ENCODE data around the gene PTPN13.

PTPN13 gene

DNA sequence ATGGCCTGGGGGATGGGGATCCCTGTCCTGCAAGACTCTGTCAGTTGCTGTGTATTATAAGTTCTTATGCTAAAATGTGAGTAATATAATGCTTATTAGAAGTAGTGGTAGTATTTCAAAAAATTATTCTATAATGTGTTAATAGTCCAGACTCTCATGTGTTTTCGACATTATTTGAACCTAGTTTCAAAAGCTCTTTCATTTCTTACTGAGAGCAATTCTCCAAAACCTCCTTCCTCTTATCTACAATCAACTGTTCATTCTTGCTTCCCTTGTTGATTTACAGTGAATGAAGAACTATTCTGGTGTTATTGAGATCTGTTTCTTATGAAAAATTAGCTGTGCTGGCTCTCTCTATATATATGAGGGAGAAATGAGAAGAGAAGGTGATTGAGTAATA, 32.9 kb upstream of the PTPN13 start:
- Histone ChIP-seq H3K36me3 (ENCODE audit: insufficient read depth, low read depth, low read length) (no peaks in the 10 kb centered on the region), H3K4me1 (ENCODE audit: insufficient read depth, low read length) (0 out of 2 replicates have a peak, but pooled peaks cover 2% of the 10 kb centered on the region), H3K9ac (ENCODE audit: low read depth, low read length) (no peak overlapping the region), H3K27ac (ENCODE audit: low read length) (no peak overlapping the region), H3K9me3 (ENCODE audit: insufficient read depth, low read depth, low read length) (no peaks in the 10 kb centered on the region), H3K27me3 (ENCODE audit: insufficient read depth, low read length) (no peaks in the 10 kb centered on the region), H3K4me3 (ENCODE audit: low read length) (no peak overlapping the region)

DNA sequence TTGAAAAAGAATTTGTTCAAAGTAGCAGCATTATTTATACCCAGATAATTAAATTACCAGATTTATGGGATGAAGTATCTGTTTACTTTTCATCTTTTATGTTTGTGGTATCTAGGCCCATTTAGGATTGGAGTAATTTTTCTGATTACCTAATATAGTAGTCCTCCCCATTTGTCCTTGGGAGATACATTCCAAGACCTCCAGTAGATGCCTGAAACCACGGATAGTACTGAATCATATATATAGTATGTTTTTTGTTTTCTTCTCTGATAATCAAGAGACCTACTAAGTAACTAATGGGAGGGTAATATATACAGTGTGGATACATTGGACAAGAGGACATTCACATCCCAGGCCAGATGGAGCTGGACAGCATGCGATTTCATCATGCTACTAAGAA, 30.7 kb upstream of the PTPN13 start:
- Histone ChIP-seq H3K4me1 (ENCODE audit: insufficient read depth, low read length) (0 out of 2 replicates have a peak, but pooled peaks cover 2% of the 10 kb centered on the region), H3K9ac (ENCODE audit: low read depth, low read length) (no peak overlapping the region), H3K27ac (ENCODE audit: low read length) (no peak overlapping the region), H3K36me3 (ENCODE audit: insufficient read depth, low read depth, low read length) (no peaks in the 10 kb centered on the region), H3K9me3 (ENCODE audit: insufficient read depth, low read depth, low read length) (no peaks in the 10 kb centered on the region), H3K4me3 (ENCODE audit: low read length) (no peak overlapping the region), H3K27me3 (ENCODE audit: insufficient read depth, low read length) (no peaks in the 10 kb centered on the region)

DNA sequence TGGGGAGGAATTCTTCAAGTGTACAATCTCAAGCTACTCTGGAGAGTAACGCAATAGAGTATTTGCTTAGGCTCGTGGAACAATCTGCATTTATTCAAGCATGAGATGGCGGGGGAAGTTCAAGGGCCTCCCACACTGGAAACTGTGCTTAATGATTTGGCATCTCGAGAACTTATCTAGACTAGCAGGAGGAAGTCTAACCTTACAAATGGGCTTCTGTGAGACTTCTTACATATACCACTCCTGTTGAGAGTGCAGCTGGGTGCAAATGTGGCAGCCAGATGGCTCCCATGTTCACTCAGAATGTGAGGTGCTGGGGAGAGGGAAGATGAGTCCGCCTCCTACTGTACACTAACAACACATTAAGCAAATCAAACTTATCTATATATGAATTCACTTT, 29.3 kb upstream of the PTPN13 start:
- no peak overlapping the region for H3K9ac ChIP-seq (ENCODE audit: low read depth, low read length)
- H3K9me3 ChIP-seq (ENCODE audit: insufficient read depth, low read depth, low read length): no peaks in the 10 kb centered on the region
- H3K27ac ChIP-seq (ENCODE audit: low read length): no peak overlapping the region
- H3K4me3 ChIP-seq (ENCODE audit: low read length): no peak overlapping the region
- H3K4me1 ChIP-seq (ENCODE audit: insufficient read depth, low read length): 0 out of 2 replicates have a peak, but pooled peaks cover 2% of the 10 kb centered on the region
- H3K36me3 ChIP-seq (ENCODE audit: insufficient read depth, low read depth, low read length): no peaks in the 10 kb centered on the region
- no peaks in the 10 kb centered on the region for H3K27me3 ChIP-seq (ENCODE audit: insufficient read depth, low read length)

DNA sequence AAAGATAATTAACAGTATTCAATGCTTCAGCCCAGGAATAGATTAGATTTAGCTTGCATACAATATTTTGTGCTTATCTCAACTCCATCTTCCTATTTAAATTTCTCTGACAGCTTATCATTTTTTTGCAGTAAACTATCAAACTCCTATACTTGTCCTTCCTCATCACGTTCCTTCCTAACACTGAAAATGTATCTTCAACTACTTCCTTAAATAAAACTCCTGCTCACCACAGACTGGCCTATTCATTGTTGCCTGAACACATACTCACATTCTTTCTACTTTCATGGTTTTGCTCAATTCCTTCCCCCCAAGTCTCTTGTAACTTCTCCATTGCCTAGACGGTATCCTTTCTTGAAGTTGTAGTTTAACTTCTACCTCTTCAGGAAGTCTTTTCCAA, 28.5 kb upstream of the PTPN13 start:
- Histone ChIP-seq H3K9ac (ENCODE audit: low read depth, low read length) (no peak overlapping the region), H3K27ac (ENCODE audit: low read length) (no peak overlapping the region), H3K4me3 (ENCODE audit: low read length) (no peak overlapping the region), H3K27me3 (ENCODE audit: insufficient read depth, low read length) (no peaks in the 10 kb centered on the region), H3K9me3 (ENCODE audit: insufficient read depth, low read depth, low read length) (no peaks in the 10 kb centered on the region), H3K4me1 (ENCODE audit: insufficient read depth, low read length) (peaks cover 2% of the 10 kb centered on the region; the same call in 1 of the 2 replicates), H3K36me3 (ENCODE audit: insufficient read depth, low read depth, low read length) (no peaks in the 10 kb centered on the region)

DNA sequence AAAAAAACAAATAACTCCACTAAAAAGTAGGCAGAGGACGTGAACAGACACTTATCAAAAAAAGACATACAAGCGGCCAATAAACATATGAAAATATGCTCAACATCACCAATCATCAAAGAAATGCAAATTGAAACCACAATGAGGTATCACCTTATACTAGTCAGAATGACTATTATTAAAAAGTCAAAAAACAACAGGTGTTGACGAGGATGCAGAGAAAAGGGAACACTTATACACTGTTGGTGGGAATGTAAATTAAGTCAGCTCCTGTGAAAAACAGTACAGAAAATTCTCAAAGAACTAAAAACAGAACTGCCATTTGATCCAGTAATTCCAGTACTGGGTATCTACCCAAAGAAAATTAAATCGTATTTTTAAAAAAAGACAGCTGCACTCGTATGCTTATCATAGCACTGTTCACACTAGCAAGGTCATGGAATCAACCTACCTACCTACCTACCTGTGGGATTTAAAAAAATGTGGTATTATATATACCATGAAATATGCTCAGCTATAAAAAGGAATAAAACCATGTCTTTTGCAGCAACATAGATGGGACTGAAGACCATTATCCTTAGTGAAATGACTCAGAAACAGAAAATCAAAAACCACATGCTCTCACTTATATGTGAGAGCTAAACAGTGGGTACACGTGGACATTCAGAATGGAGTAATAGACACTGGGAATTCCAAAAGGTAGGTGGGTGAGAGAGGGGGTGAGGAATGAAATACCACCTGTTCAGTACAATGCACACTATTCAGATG, 24.8 kb upstream of the PTPN13 start:
- Histone ChIP-seq H3K4me3 (ENCODE audit: low read length) (no peak overlapping the region), H3K27me3 (ENCODE audit: insufficient read depth, low read length) (no peaks in the 10 kb centered on the region), H3K36me3 (ENCODE audit: insufficient read depth, low read depth, low read length) (no peaks in the 10 kb centered on the region), H3K9me3 (ENCODE audit: insufficient read depth, low read depth, low read length) (no peaks in the 10 kb centered on the region), H3K9ac (ENCODE audit: low read depth, low read length) (no peak overlapping the region), H3K27ac (ENCODE audit: low read length) (no peak overlapping the region), H3K4me1 (ENCODE audit: insufficient read depth, low read length) (peaks cover 2% of the 10 kb centered on the region; the same call in 1 of the 2 replicates)

DNA sequence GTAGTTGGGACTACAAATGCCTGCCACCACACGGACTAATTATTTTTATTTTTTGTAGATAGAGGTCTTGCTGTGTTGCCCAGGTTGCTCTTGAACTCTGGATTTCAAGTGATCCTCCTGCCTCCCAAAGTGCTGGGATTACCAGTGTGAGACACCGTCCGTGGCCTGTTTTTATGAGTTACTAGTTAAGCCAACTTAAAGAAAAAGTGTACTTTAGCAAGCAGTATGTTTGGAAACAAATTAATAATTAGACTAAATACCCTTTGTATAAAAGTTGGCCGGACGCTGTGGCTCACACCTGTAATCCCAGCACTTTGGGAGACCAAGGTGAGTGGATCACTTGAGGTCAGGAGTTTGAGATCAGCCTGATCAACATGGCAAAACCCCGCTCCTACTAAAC, 14.2 kb upstream of the PTPN13 start:
- Histone ChIP-seq H3K4me1 (ENCODE audit: insufficient read depth, low read length) (no peaks in the 10 kb centered on the region), H3K9ac (ENCODE audit: low read depth, low read length) (no peak overlapping the region)

DNA sequence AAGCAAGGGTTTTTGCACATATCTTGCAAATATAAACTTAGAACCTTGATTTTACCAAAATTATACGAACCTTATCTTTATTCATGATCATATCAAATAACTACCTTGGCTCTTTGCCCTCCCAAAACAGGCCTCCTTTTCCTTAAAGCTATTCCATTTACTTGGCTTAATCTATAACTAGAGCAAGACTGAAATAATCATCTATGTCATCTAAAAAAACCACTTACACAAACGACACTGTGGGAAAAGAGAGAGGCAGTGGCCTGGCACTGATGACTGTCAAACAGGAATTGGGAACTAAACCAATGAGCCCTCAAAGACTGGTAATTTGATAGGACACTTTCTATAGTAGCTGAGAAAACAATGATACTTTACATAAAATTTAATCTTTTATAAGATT, 11.7 kb upstream of the PTPN13 start:
- Histone ChIP-seq H3K36me3 (ENCODE audit: insufficient read depth, low read depth, low read length) (no peaks in the 10 kb centered on the region), H3K9ac (ENCODE audit: low read depth, low read length) (no peak overlapping the region), H3K27ac (ENCODE audit: low read length) (no peak overlapping the region), H3K27me3 (ENCODE audit: insufficient read depth, low read length) (no peaks in the 10 kb centered on the region), H3K4me1 (ENCODE audit: insufficient read depth, low read length) (0 out of 2 replicates have a peak, but pooled peaks cover 2% of the 10 kb centered on the region), H3K9me3 (ENCODE audit: insufficient read depth, low read depth, low read length) (no peaks in the 10 kb centered on the region), H3K4me3 (ENCODE audit: low read length) (no peak overlapping the region)

More for the DNA sequence above, 14.2 kb upstream of the PTPN13 start:
- Histone ChIP-seq H3K27ac (ENCODE audit: low read length) (no peak overlapping the region), H3K4me3 (ENCODE audit: low read length) (no peak overlapping the region), H3K27me3 (ENCODE audit: insufficient read depth, low read length) (no peaks in the 10 kb centered on the region), H3K36me3 (ENCODE audit: insufficient read depth, low read depth, low read length) (no peaks in the 10 kb centered on the region), H3K9me3 (ENCODE audit: insufficient read depth, low read depth, low read length) (no peaks in the 10 kb centered on the region)

DNA sequence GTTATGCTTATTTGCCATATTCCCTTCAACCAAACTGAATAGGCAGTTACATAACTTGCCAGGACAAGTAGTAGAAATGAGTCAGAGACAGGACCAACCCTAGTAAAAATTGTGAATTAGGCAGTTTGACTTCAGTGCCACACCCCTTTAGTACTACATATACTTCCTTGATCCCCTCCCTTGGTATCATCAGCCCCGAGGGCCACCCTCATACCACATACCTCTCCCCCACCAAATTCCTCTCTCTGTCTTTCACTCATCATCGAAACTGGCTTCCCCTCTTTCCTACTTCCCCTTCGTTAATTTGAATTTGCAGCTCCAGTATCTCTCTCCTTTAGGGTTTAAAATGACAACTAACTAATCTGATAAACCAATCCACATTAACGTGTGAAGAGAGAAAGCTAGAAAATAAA, 7.9 kb upstream of the PTPN13 start:
- H3K27me3 ChIP-seq (ENCODE audit: insufficient read depth, low read length): no peaks in the 10 kb centered on the region
- H3K27ac ChIP-seq (ENCODE audit: low read length): no peak overlapping the region
- H3K9me3 ChIP-seq (ENCODE audit: insufficient read depth, low read depth, low read length): no peaks in the 10 kb centered on the region
- no peak overlapping the region for H3K9ac ChIP-seq (ENCODE audit: low read depth, low read length)
- no peaks in the 10 kb centered on the region for H3K36me3 ChIP-seq (ENCODE audit: insufficient read depth, low read depth, low read length)
- no peak overlapping the region for H3K4me3 ChIP-seq (ENCODE audit: low read length)
- H3K4me1 ChIP-seq (ENCODE audit: insufficient read depth, low read length): 0 out of 2 replicates have a peak, but pooled peaks cover 2% of the 10 kb centered on the region

DNA sequence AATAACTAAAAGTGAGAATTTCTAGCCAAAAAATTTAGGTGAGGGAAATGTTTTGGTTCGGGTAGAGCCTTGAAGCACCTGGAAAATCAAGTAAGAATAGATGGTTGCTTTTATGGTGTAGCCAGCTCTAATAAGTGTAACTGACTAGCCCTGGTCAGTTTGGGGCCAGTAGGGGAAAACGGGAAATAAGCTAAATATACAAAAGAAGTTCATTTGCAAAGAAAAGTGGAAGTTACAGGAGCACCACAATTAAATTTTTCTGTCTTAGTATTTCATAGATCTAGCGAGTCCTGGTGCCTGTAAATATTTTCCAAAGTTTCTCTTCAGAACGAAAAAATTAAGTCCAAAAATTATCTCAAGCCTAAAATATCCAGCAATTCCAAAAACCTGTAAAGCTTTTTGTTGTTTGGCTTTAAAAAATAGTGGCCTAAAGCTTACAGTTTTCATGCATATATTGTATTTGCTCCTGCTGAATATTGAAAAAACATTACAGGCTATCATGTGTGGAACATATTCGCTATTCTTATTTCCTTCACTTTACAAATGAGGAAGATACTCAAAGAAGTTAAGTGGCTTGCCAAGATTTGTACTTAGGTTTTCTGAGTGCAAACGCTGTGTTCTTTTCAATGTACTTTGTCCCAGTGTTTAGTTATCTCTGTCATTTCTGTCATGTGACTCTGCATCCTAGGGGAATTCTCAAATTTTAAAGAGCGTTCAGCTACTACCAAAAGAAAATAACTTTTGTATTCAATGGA, 7.3 kb upstream of the PTPN13 start:
- Histone ChIP-seq H3K9ac (ENCODE audit: low read depth, low read length) (no peak overlapping the region), H3K36me3 (ENCODE audit: insufficient read depth, low read depth, low read length) (no peaks in the 10 kb centered on the region), H3K27ac (ENCODE audit: low read length) (no peak overlapping the region), H3K27me3 (ENCODE audit: insufficient read depth, low read length) (no peaks in the 10 kb centered on the region), H3K9me3 (ENCODE audit: insufficient read depth, low read depth, low read length) (no peaks in the 10 kb centered on the region), H3K4me1 (ENCODE audit: insufficient read depth, low read length) (0 out of 2 replicates have a peak, but pooled peaks cover 2% of the 10 kb centered on the region), H3K4me3 (ENCODE audit: low read length) (no peak overlapping the region)

DNA sequence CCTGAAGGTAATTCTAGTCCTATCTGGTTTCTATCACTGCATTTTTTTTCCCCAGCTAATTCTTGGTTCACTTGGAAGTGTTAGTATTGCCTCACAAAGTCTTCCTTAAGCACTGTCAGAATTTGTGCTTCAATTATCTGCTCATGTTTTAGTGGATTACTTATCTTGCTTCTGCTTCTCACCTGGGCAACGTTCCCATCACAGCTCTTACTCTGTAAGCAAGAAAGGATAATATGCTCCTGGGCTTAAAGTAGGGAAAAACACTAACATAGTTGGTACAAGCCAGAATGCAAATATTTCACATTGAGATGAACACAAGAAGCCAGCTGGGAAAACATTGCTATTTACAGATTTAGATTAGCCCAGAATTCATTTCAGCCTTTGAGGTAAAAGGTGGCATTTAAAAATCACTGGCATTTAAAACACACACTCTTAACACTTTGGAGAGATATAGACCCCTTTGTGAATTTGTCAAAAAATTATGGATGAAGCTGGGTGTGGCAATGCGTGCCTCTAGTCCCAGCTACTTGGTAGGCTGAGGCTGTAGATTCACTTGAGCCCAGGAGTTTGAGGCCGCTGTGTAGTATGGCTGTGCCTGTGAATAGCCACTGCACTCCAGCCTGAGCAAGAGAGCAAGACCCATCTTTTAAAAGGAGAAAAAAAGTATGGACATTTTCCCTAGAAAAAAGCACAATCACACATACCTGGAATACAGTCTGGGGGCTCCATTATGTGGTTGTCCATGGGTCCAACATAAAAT, 6.6 kb upstream of the PTPN13 start:
- H3K36me3 ChIP-seq (ENCODE audit: insufficient read depth, low read depth, low read length): no peaks in the 10 kb centered on the region
- H3K27ac ChIP-seq (ENCODE audit: low read length): no peak overlapping the region
- no peaks in the 10 kb centered on the region for H3K9me3 ChIP-seq (ENCODE audit: insufficient read depth, low read depth, low read length)
- H3K4me1 ChIP-seq (ENCODE audit: insufficient read depth, low read length): peaks cover 8% of the 10 kb centered on the region
- no peak overlapping the region for H3K4me3 ChIP-seq (ENCODE audit: low read length)
- H3K27me3 ChIP-seq (ENCODE audit: insufficient read depth, low read length): no peaks in the 10 kb centered on the region
- no peak overlapping the region for H3K9ac ChIP-seq (ENCODE audit: low read depth, low read length)

DNA sequence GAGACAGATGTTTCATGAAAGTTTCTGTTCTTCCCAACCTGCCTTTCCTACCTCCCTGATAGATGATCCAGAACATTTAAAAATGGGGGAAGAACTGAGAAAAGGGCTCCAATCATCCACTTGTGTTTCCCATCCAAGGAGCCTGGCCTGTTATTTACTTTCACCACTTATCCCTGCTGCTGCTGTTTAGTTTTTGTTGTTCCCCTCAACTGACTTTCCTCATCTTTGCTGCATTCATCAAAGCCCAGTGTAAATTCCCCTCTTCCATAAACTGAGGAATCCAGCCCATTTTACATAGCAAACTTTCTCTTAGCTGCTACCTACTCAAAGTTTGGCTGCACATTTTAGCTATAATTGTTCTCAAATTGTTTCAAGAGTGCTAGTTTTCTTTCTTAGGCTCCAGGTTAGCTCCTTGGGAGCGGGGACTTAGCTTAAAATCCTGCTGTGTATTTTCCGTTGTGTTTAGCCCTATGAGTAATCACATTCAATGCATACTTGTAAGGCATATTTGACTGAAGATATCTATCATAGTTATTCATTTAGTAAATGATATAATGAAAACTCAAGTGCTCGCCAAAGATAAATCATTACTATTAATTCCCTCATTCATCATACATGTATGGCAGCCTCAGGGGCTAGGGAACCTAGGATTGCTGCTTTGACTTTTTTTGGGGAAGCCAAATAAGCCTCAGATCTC, 1.4 kb upstream of the PTPN13 start:
- Histone ChIP-seq H3K9me3 (ENCODE audit: insufficient read depth, low read depth, low read length) (no peaks in the 10 kb centered on the region), H3K27me3 (ENCODE audit: insufficient read depth, low read length) (no peaks in the 10 kb centered on the region), H3K27ac (ENCODE audit: low read length) (peak overlapping the region; percentile 30), H3K4me1 (ENCODE audit: insufficient read depth, low read length) (peaks cover 31% of the 10 kb centered on the region), H3K36me3 (ENCODE audit: insufficient read depth, low read depth, low read length) (no peaks in the 10 kb centered on the region), H3K9ac (ENCODE audit: low read depth, low read length) (peak overlapping the region; percentile 82; the same call in 1 of the 2 replicates), H3K4me3 (ENCODE audit: low read length) (peak overlapping the region; percentile 100)
